ENCODE results near the gene RNF126.

GRCh38 chr19:634975-635652 lies 27.9 kb downstream of the RNF126 start:
- no peak for TF ChIP-seq CTCF (IDR thresholded peaks at IDR 0.05; ENCODE audit: borderline replicate concordance, extremely low read depth, low read length, poor library complexity, severe bottlenecking)
- TF ChIP-seq EZH2 (IDR thresholded peaks at IDR 0.05; ENCODE audit: borderline replicate concordance, low read depth, low read length, severe bottlenecking) = no peak
